HepG2 (cell line): ENCODE data around the gene DAB1. TPM values are rescaled to one million over a fixed set of nuclear protein-coding genes. Genes with fewer than 3 reads are reported as not detected.

Source experiments
- ATAC-seq: fragments of 200-7000 bp; cut with Tn5 transposase; 3 replicates; pipeline ENCODE4 v1.9.1; 2020; ENCODE audit warnings: mild to moderate bottlenecking, moderate library complexity
- BruUV-seq: library from RNA; stranded (reverse); fragments of 400-500 nt; replicated peaks from 2 replicates; lab custom pipeline; 2021; lab: Mats Ljungman, UMichigan
- CTCF ChIA-PET: fragments of 300-600 bp; formaldehyde crosslinking; extraction: SDS; loops from one replicate; lab custom pipeline; 2021; ENCODE audit warnings: low total read pairs, inconsistent platforms, low intra/inter-chr PET ratio; lab: Yijun Ruan, JAX
- POLR2A ChIA-PET: fragments of 350-600 bp; sonication (Branson Sonifier 250); formaldehyde crosslinking; loops from one replicate; lab custom pipeline; 2020; ENCODE audit warnings: antibody characterized with exemption, inconsistent platforms; lab: Yijun Ruan, JAX
- DNase-seq: peaks from one replicate; pipeline ENCODE4 v3.0.0-alpha.2; 2015; ENCODE audit warnings: low spot score
- FAIRE-seq: peaks from 3 replicates; lab custom pipeline; 2011; peaks lifted over from hg19 to GRCh38; lab: Jason Lieb, UNC
- H2AFZ ChIP-seq: one replicate; pipeline ENCODE4 v1.6.1; 2011; ENCODE audit warnings: low read length, inconsistent platforms
- H3K27ac ChIP-seq: fragments of 300-600 bp; 3 replicates; pipeline ENCODE4 v1.8.0; 2011; ENCODE audit warnings: mixed run types, mild to moderate bottlenecking, mixed read lengths, low read length, inconsistent platforms; ENCODE audit not compliant: insufficient read depth; ENCODE audit errors: extremely low read length
- H3K27me3 ChIP-seq, 2 experiments: fragments of 200-600 bp in 1 of 2; 2 replicates in 1 of 2; 3 replicates in 1 of 2; pipeline versions ENCODE4 v1.6.0 to v1.8.0; 2011; ENCODE audit warnings: low read length in 2 of 2, mild to moderate bottlenecking in 2 of 2, moderate library complexity in 2 of 2, inconsistent platforms in 1 of 2; ENCODE audit not compliant: insufficient read depth in 2 of 2, control insufficient read depth in 1 of 2
- H3K36me3 ChIP-seq, 2 experiments: fragments of 200-600 bp in 1 of 2; replicated peaks in 1 of 2; 2 replicates in 1 of 2; 3 replicates in 1 of 2; pipeline versions ENCODE4 v1.5.1 to v1.8.0; 2011; ENCODE audit warnings: low read length in 2 of 2, inconsistent platforms in 1 of 2; ENCODE audit not compliant: insufficient read depth in 2 of 2, control insufficient read depth in 1 of 2
- H3K4me1 ChIP-seq: 2 replicates; pipeline ENCODE4 v1.5.1; 2012; ENCODE audit warnings: low read length, inconsistent platforms; ENCODE audit not compliant: insufficient read depth
- H3K4me2 ChIP-seq: 2 replicates; pipeline ENCODE4 v1.6.0; 2011; ENCODE audit warnings: low read depth, low read length, inconsistent platforms
- H3K4me3 ChIP-seq, 3 experiments: fragments of 200-600 bp in 1 of 3; sonication (generic), shearing (Covaris generic) in 1 of 3; replicated peaks in 1 of 3; 2 replicates each; pipeline ENCODE4 v1.5.1; 2011 to 2016; ENCODE audit warnings: low read length in 3 of 3, inconsistent platforms in 2 of 3, low read depth in 2 of 3, mild to moderate bottlenecking in 2 of 3, control low read depth in 1 of 3, mixed read lengths in 1 of 3; ENCODE audit not compliant: insufficient read depth in 1 of 3
- H3K79me2 ChIP-seq: one replicate; pipeline ENCODE4 v1.6.1; 2011; ENCODE audit warnings: low read length, inconsistent platforms; ENCODE audit not compliant: insufficient read depth
- H3K9ac ChIP-seq: 2 replicates; pipeline ENCODE4 v1.6.0; 2011; ENCODE audit warnings: mild to moderate bottlenecking, low read depth, low read length, inconsistent platforms; ENCODE audit not compliant: insufficient read depth
- H3K9me3 ChIP-seq: 2 replicates; pipeline ENCODE4 v1.5.1; 2012; ENCODE audit warnings: mild to moderate bottlenecking, low read length
- H4K20me1 ChIP-seq: 2 replicates; pipeline ENCODE4 v1.6.0; 2011; ENCODE audit warnings: inconsistent platforms, mild to moderate bottlenecking, low read length, moderate library complexity; ENCODE audit not compliant: insufficient read depth
- AHDC1 ChIP-seq: sonication (generic); formaldehyde crosslinking; IDR thresholded peaks from 2 replicates; pipeline ENCODE4 v1.5.1; 2020; ENCODE audit warnings: mild to moderate bottlenecking, missing genetic modification reagents, borderline replicate concordance
- CREBL2 ChIP-seq: sonication (generic); formaldehyde crosslinking; IDR thresholded peaks from 2 replicates; pipeline ENCODE4 v1.8.1; 2023; ENCODE audit warnings: missing genetic modification reagents, mild to moderate bottlenecking, borderline replicate concordance
- KDM3A ChIP-seq: IDR thresholded peaks from 2 replicates; pipeline ENCODE4 v1.6.1; 2018; ENCODE audit warnings: low read depth, missing compliant biosample characterization
- MLX ChIP-seq: IDR thresholded peaks from 2 replicates; pipeline ENCODE4 v1.6.1; 2016
- MLXIP ChIP-seq: sonication (generic); formaldehyde crosslinking; IDR thresholded peaks from 2 replicates; pipeline ENCODE4 v1.9.0; 2021; ENCODE audit warnings: missing genetic modification reagents, borderline replicate concordance
- SMAD3 ChIP-seq: sonication (generic); formaldehyde crosslinking; IDR thresholded peaks from 2 replicates; pipeline ENCODE4 v1.4.0; 2020; ENCODE audit warnings: missing genetic modification reagents
- SMC3 ChIP-seq: IDR thresholded peaks from 2 replicates; pipeline ENCODE4 v1.6.1; 2011; ENCODE audit warnings: low read length, improper control_type of control experiment
- SRF ChIP-seq: IDR thresholded peaks from 2 replicates; pipeline ENCODE4 v1.6.1; 2011; ENCODE audit warnings: mild to moderate bottlenecking, low read depth, low read length, moderate library complexity
- ZBTB7B ChIP-seq: sonication (generic); formaldehyde crosslinking; IDR thresholded peaks from 2 replicates; pipeline ENCODE4 v1.4.0; 2020; ENCODE audit warnings: missing genetic modification reagents
- ZFP36 ChIP-seq: fragments of 150-350 bp; IDR thresholded peaks from 2 replicates; pipeline ENCODE4 v1.6.1; 2018; ENCODE audit warnings: borderline replicate concordance, low read length, low read depth; ENCODE audit not compliant: partially characterized antibody
- ZNF232 ChIP-seq: sonication (generic); formaldehyde crosslinking; IDR thresholded peaks from 2 replicates; pipeline ENCODE4 v1.4.0; 2020; ENCODE audit warnings: missing genetic modification reagents, borderline replicate concordance
- ZNF773 ChIP-seq: sonication (generic); formaldehyde crosslinking; IDR thresholded peaks from 2 replicates; pipeline ENCODE4 v1.4.0; 2020; ENCODE audit warnings: missing genetic modification reagents, borderline replicate concordance
- ZNF780A ChIP-seq: sonication (generic); formaldehyde crosslinking; IDR thresholded peaks from 2 replicates; pipeline ENCODE4 v1.8.0; 2022; ENCODE audit warnings: mild to moderate bottlenecking, missing genetic modification reagents, moderate library complexity
- WGBS: methylation state at CpG from one replicate; pipeline ENCODE4 v1.1.6; 2017; ENCODE audit warnings: low lambda C conversion rate; 5-methylcytosine and 5-hydroxymethylcytosine counted together
- in situ Hi-C: cut with HindIII; loops from 2 replicates; pipeline ENCODE4 v1.10.0; 2017; ENCODE audit warnings: low pct_unique_long_range_greater_than_20kb; ENCODE audit not compliant: extremely low pct_ligation_motif_present
- intact Hi-C: fragments of 100-400 bp; cut with micrococcal nuclease; formaldehyde crosslinking; loops from one replicate; pipeline ENCODE4 v1.10.0; 2022; ENCODE audit not compliant: unreplicated experiment
- polyA plus RNA-seq, 8 experiments: library from polyadenylated mRNA; depleted of rRNA in 3 of 8; stranded (reverse) in 7 of 8; unstranded in 1 of 8; fragments of >200 nt; fragmentation: Illumina TruSeq in 4 of 8; extraction: Trizol in 4 of 8; gene quantifications; 2 replicates each; pipeline versions ENCODE4 v1.2.1 to v1.2.3, GENCODE V29; 2011 to 2016; ENCODE audit warnings: low read depth in 4 of 8, missing spikeins in 1 of 8, mixed read lengths in 1 of 8; ENCODE audit not compliant: insufficient read depth in 1 of 8
- total RNA-seq, 5 experiments: library from RNA; depleted of rRNA; stranded (reverse); fragments of >200 nt; fragmentation: Illumina TruSeq; extraction: Trizol; gene quantifications; 2 replicates each; pipeline ENCODE4 v1.2.3, GENCODE V29; 2016; ENCODE audit warnings: low read depth in 1 of 5

DAB1 gene
- total and polyA plus RNA-seq, 2 of the 13 experiments (the other 11 are each of a cell fraction or from before 2014, with no cell fraction given) = 0.04 to 0.13 TPM

GRCh38 chr1:56967900-56968832, 455.7 kb downstream of the DAB1 start:
- Histone ChIP-seq H3K27me3 (no peaks in the 10 kb centered on the region), H3K36me3 (no peaks in the 10 kb centered on the region), H3K27ac (peak overlapping the region; percentile 65), H3K4me3 (no peak overlapping the region; a peak in 1 of 6 replicates), H3K9me3 (no peaks in the 10 kb centered on the region), H3K9ac (0 out of 2 replicates have a peak overlapping the region, but pooled peaks have one; percentile 5), H3K4me1 (peaks cover 73% of the 10 kb centered on the region), H3K4me2 (peak overlapping the region; percentile 56), H4K20me1 (no peaks in the 10 kb centered on the region), H3K79me2 (no peaks in the 10 kb centered on the region), H2AFZ (no peak overlapping the region)
- no TSS peak for BruUV-seq
- ChIA-PET POLR2A (interaction anchor here (1.0 to 3.5 kb wide), 4 partner anchors 58 to 136 kb away, joined by 3 to 28 read pairs (median 8); partner anchors contain the start of gene C8A), CTCF (interaction anchor here (3.2 kb wide), 1 partner anchor 137 kb away, joined by 51 read pairs; no protein-coding TSS in a partner anchor)
- DNase-seq (peak; percentile 58), FAIRE-seq (peak; percentile 67), ATAC-seq (peak; percentile 56)
- in situ Hi-C loops (loop anchor here (5.0 kb wide), 1 partner anchor 136 kb away; no protein-coding TSS in a partner anchor), intact Hi-C loops (loop anchor here (1.0 to 10.0 kb wide), 2 partner anchors 97 to 136 kb away; no protein-coding TSS in a partner anchor)
- WGBS = 39% methylated on average over 15 of the region's 15 CpGs
- TF ChIP-seq MLX (CRISPR knock-in tag) (no peak), SRF (no peak), MLXIP (CRISPR knock-in tag) (no peak), SMAD3 (CRISPR knock-in tag) (peak; percentile 31; the same call in 1 of the 2 replicates), CREBL2 (CRISPR knock-in tag) (no peak), ZFP36 (no peak), ZNF232 (CRISPR knock-in tag) (no peak), ZBTB7B (CRISPR knock-in tag) (0 out of 2 replicates have a peak, but pooled peaks have one; percentile 35), ZNF773 (CRISPR knock-in tag) (no peak), KDM3A (CRISPR knock-in tag) (no peak), AHDC1 (CRISPR knock-in tag) (peak; percentile 47; the same call in 1 of the 2 replicates), ZNF780A (CRISPR knock-in tag) (no peak), SMC3 (peak; percentile 69)
